ENCODE results near the gene DLX1.
A peak's percentile ranks its signal among the peaks of the same experiment; 100 is the strongest.

Gene DLX1

DNA sequence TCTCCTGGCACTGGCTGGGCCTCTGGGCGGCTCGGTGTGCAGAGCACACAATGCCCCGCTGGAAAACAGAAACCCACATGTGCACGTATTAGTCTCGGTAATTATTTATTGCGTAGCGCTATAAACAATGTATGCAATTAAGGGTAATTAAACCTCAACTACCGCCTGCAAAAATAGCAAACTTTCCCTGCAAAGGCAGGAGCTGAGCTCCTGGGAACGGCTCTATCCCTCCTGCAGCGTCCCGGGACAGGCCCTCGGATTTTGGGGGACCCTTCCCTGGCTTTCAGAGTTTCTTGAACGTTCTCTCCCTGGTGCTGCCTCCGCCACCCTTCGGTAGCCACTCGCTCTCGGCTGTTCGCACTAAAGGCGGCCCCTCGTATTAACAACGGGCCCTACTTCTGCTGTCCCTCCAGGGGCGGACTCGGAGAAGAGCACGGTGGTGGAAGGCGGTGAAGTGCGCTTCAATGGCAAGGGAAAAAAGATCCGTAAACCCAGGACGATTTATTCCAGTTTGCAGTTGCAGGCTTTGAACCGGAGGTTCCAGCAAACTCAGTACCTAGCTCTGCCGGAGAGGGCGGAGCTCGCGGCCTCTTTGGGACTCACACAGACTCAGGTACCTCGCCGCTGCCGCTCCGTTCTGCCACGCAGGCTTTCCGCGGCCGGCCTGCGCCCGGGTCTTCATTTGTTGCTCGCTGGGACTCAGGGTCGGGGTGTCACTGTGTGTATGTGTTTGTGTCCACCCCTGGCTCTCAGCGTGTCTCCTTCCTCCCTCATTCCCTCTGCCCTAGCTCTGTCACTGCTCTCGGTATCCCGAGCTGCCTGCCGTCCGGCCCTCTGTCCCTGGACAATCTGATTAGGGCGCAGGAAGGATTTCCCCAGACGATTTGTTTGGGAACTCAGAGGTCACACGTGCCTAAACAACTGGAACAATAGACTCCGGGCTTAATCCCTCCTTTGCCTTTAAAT is 1.2 kb downstream of the DLX1 start:
- no peak for DNase-seq (ENCODE audit: low read depth in 2 of 2, low spot score in 1 of 2)

DNA sequence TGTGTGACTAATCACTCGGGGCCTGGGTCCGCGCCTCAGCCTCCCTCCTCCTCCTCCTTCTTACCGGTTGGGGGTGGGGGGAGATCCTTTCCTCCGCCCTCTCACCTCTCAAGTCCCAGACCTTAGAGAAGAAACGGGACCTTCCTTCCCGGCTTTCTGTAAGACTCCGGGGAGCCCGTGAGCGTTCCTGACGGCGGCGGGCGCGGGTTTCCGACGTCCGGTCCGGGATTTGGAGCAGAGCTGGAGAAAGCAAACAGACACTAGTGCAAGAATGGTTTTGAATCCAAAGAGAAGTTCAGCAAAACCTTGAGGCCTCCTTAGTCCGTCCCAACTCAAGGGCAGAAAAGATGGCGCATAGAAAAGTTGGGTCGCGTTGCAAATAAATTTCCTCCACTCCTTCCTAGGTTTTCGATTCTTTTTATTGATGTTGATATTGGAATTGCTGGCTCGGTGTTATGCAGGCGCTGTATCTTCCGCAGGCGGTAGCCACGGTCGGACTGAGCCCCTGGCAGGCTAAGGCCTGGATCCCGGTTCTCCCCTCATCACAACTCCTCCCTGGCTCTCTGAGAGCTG is 2.0 kb downstream of the DLX1 start:
- no peak for DNase-seq (ENCODE audit: low read depth in 2 of 2, low spot score in 1 of 2)

DNA sequence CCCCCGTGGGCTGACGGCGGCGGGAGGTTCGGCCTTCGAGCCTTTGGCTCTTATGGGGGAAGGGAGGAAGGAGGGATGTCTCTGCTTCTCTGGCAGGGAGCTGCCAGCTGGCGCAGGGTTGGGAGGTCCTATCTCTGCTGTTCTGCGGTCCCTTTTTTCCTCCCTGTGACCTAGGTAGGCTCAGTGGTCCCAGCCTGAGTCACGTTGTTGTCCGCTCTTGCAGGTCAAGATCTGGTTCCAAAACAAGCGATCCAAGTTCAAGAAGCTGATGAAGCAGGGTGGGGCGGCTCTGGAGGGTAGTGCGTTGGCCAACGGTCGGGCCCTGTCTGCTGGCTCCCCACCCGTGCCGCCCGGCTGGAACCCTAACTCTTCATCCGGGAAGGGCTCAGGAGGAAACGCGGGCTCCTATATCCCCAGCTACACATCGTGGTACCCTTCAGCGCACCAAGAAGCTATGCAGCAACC is 2.5 kb downstream of the DLX1 start:
- no peak for DNase-seq (ENCODE audit: low read depth in 2 of 2, low spot score in 1 of 2)

- DNase-seq (ENCODE audit: low read depth in 2 of 2, low spot score in 1 of 2): no peak
Observed at GRCh38 chr2:172088245-172089004, 3.1 kb downstream of the DLX1 start.

DNA sequence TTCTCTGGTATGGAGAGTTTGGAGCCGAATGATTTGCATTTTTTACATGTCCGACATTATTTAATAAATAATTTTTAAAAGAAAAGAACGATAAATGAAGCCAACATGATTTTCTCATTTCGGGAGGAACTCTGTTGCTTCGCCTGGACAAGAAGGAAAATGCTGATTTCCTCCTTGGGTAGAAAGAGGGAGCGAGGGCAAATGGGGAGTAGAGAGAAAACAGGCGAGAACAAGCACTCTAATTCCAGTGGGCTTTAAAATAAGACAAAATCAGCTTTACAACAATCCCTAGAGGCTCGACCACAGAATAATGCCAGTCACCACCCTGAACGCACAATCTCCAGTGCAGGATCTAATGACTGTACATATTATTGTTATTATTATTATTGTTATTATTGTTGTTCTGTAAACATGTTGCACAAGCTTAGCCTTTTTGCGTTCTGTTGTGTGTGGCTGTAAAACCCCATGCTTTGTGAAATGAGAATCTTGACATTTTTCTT is 3.7 kb downstream of the DLX1 start:
- no peak for DNase-seq (ENCODE audit: low read depth in 2 of 2, low spot score in 1 of 2)

DNA sequence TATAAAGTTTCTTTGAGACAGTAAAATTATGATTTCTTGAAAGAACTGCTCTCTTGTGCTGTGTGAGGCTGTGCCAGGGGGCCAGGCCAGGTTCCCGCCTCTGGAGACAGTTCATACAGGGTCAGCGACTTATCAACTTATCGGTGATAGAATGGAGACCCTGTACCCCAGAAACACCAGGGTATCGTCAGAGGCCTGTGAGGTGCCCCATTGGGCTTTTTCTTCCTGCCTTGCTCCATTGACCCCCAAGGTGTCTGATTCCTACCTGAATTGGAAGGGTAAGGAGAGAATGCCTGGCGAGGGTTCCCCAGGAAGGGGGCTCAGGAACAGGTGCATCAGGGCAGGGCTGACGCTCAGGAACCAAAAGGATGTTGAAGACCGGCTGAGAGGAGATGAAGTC is 4.3 kb downstream of the DLX1 start:
- DNase-seq (ENCODE audit: low read depth in 2 of 2, low spot score in 1 of 2): no peak

DNA sequence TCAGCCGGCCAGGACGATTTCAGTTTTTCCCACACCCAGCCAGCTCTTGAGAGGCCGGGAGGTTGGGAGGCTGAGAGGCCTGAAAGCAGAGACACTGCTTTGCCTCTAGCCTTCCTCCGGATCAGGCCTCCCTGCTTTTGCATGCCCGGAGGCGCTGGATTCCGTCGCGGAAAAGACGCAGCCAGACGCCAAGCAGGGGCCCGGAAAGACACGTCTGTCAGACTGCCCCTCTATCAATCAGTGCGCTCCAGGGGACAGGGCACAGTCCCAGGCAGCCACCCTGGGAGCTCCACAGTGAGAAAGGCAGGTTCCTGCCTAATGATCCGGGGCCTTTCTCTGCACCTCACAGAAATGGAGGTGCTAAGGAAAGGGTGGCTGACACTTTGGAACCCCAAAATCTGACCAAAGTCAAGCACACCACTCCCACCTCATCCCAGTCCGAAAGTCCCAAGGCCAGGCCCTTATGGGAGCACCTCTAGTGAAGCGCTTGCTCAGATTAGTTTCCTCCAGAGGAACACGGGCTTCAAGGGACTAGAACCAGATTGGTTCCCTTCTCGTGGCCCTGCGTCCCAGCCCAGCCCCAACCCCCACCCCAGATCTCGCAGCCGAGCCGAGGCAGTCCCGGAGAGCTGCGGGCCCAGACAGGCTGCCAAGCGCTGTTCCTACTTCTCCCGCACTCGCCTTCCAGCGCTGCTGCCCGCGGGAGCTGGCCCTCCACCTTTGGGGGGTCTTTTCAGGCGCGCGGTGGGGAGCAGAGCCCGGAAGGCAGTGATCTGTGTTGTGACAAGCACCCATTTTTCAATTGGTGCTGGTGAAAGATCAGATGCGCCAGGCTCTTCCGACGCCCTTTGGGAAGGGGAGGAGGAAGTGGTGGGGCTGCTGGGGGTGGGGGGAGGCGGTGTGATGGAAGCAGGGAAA is 5.0 kb downstream of the DLX1 start:
- no peak for DNase-seq (ENCODE audit: low read depth in 2 of 2, low spot score in 1 of 2)

DNA sequence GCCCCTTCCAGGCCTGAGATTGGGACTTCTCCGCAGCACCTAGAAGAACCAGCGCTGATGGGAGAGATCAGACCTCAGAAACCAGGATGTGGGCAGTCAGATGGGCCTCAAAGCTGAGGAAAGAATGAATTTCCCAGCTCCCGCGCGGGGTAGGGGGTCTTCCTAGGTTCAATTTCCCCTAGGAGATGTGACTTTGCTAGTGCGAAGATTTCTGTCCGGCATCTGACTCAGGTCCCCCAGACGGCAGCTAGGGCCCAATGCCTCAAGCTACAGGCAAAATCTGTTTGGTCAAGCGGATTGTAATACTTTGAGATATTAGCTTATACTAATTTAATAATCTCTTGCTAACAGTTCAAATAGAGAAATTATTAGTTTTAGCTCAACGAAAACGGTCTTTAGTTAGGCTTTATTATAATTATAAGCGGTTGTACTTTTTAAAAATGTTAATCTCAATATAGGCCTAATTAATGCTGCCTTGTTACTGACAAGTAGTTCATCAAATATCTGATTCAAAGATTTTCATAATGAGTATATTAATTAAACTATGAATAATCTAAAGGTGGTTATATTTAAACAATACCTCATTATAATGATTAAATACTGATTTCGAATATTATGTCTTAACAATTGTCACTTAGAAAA is 5.8 kb downstream of the DLX1 start:
- no peak for DNase-seq (ENCODE audit: low read depth in 2 of 2, low spot score in 1 of 2)

DNA sequence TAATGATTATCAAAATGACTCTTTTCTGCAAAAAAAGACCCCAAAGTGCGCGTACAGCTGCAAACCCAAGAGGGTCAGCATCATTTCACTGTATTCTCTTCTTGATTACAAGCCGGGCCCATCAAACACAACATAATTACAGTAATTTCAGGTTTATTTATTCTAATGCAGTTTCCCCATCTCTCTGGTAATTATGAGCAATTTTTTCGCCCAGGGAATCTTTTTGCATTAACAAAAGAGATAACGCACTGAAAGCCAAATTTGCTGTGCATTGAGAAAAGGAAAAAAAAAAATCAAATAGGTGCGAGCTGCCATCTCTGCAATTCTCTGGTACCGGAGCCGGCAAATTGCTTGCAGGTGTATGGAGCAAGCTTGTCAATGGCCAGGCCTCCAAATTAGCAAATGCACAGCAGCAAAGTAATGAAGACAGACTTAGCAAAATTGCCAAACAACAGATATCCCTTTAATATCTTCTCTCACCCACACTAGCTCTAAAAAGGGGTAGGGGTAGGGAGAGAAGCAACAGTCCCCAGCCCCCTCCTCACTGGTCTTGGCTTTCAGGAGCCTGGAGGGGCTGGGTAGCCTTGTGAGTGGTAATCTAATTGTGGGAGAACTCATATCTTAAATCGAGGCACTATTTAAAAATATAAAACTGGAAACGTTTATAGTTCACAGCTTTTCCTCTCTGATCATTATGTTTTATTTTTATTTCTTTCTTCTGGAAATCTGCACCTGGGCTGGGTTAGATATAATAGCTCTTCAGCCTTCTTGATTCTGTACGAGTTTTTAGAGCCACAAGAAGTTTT is 6.7 kb downstream of the DLX1 start:
- no peak for DNase-seq (ENCODE audit: low read depth in 2 of 2, low spot score in 1 of 2)

- DNase-seq (ENCODE audit: low read depth in 2 of 2, low spot score in 1 of 2): no peak
Observed at GRCh38 chr2:172092716-172093415, 7.6 kb downstream of the DLX1 start.

DNA sequence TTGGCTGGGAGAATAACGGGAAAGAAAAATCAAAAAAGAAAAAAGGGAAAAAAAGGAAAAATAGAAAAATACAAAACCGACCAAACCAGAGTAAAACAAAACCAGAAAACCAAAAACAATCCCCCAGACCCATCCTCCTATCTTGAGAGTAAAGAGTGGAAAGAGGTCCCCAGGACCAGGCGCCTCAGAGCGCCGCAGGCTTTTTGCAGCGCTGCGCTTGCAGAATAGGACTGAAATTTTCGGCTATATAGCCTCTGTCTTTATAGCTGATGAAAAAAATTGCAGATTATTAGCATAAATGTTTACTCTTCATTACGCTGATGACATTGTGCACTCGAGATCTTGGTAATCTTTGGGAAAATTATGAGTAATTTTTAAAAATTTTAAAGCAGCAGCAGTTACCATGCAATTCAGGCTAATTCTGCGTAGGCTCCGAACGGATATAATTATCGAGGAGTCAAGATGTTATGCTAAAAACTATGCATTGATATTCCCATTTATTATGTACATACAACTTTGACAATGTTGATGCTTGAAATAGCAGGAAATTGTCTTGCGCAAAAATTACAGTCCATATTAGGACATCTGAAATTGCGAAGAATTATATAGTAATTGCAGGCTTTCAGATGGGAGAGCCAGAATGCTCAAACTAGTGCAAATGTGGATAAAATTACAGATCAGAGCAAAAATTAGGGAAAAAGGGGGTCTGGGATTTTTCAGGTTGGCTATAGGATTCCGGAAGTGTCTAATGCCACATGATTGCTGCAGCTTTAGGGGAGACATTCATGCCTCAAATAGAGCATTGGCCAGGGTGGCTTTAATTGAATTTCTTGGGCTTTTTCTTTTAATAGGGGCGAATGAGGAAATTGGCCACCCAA is 8.3 kb downstream of the DLX1 start:
- no peak for DNase-seq (ENCODE audit: low read depth in 2 of 2, low spot score in 1 of 2)

GRCh38 chr2:172094294-172095145 is 9.2 kb downstream of the DLX1 start:
- DNase-seq (ENCODE audit: low read depth in 2 of 2, low spot score in 1 of 2): no peak

DNA sequence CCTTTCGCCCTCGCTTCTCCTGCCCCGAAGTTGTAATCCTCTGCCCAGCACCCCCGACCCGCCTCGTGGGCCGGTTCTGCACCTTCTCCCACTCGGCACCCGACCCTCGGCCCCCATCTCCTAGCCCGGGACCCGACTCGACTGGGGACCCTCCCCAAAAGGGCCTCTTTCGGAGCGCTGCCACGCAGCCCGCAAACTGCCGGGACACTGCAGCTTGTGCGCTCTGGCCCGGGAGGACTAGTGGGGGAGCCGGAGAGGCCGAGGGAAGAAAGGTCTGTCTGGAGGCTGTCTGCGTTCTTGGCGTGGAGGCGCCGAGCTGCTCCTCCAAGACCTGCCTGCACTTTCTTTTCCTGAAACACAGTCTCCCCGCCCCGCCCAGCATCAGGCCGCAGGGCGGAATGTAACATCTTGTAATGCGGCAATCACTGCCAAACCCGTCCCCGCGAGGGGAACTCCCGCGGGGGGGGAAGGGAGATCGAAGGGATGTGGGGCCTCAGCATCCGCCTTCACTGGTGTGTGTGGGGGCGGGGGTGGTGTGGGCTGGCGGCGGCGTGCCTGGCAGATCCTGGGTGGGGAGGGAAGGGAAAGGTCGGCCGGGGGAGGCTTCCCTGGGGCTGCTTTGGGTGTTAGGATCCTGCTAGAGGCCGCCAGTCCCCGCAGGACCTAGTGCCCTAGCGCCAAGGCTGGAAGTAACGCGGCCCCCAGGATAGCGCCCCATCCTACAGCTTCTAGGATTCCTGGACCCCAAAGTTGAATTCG is 10.0 kb downstream of the DLX1 start:
- peak in 1 of 2 donors; percentile 48 for DNase-seq (ENCODE audit: low read depth in 2 of 2, low spot score in 1 of 2)

DNA sequence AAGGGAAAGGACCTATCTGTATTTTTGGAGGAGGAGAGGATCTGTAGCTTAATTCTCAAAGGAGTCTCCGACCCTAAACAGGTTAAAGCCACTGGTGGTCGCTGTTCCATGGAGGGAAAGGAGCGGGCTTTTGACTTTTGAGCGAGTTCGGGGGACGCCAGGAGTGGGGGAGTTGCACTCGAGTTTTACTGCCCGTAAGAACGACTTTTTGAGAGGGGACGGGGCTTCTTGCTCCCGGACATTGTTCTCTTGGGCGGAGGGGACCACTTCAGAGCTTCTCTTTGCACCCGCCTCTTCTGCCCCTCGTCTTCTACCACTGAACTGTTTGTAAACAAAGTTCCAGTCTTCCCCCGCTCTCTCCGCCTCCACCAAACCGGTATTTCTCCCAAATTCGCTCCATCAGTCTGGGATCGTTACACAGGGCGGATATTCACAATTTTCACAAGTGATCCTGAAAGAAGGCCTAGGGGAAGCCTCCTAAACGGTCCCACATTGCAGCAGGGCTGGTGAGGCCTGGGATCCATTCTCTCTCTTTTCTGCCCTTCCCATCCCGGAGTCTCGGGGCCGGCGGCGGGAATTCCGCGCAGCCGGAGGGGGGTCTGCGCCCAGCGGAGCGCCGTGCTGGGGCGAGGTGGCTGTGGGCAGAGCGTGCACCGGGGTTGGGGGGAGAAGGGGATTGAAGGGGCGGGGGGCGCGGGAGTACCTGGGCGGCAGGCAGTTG is 10.8 kb downstream of the DLX1 start:
- DNase-seq (ENCODE audit: low read depth in 2 of 2, low spot score in 1 of 2): no peak

Data from stimulated activated CD8-positive, alpha-beta memory T cell treated with anti-CD3 and anti-CD28 coated beads, Interleukin-4, amount 100 ng/mL, for 1 hour (primary cell).